SK-N-SH treated with all-trans-retinoic acid at 6 μM for 48 hours (cell line): ENCODE data around the gene HECTD4.

Experiments used
- ATAC-seq: fragments of 200-7000 bp; cut with Tn5 transposase; 3 replicates; pipeline ENCODE4 v1.9.1; 2020; ENCODE audit warnings: mild to moderate bottlenecking, moderate library complexity
- ARNTL ChIP-seq: fragments of 450-650 bp; formaldehyde crosslinking; IDR thresholded peaks from 2 replicates; pipeline ENCODE4 v1.5.0; 2020; ENCODE audit warnings: low read depth, mild to moderate bottlenecking, moderate library complexity, borderline replicate concordance
- BACH2 ChIP-seq: fragments of 250-450 bp; sonication (Bioruptor Pico); IDR thresholded peaks from 2 replicates; pipeline ENCODE4 v1.9.0; 2021; ENCODE audit warnings: mild to moderate bottlenecking, borderline replicate concordance
- ESRRG ChIP-seq: fragments of 250-450 bp; sonication (Bioruptor Pico); IDR thresholded peaks from 2 replicates; pipeline ENCODE4 v1.6.1; 2021; ENCODE audit warnings: mild to moderate bottlenecking
- GLIS3 ChIP-seq: fragments of 250-450 bp; sonication (Bioruptor Pico); IDR thresholded peaks from 2 replicates; pipeline ENCODE4 v1.5.0; 2020; ENCODE audit warnings: mild to moderate bottlenecking, moderate library complexity
- ISL1 ChIP-seq: fragments of 250-450 bp; sonication (Bioruptor Pico); IDR thresholded peaks from 2 replicates; pipeline ENCODE4 v2.1.2; 2022; ENCODE audit warnings: mild to moderate bottlenecking, moderate library complexity
- OSR1 ChIP-seq: fragments of 250-450 bp; sonication (Bioruptor Pico); IDR thresholded peaks from 2 replicates; pipeline ENCODE4 v1.8.0; 2022; ENCODE audit warnings: moderate library complexity, mild to moderate bottlenecking, inconsistent platforms
- PPARA ChIP-seq: fragments of 250-450 bp; sonication (Bioruptor Pico); IDR thresholded peaks from 2 replicates; pipeline ENCODE4 v1.5.0; 2020; ENCODE audit warnings: mild to moderate bottlenecking, borderline replicate concordance
- RARB ChIP-seq: fragments of 250-450 bp; sonication (Bioruptor Pico); IDR thresholded peaks from 2 replicates; pipeline ENCODE4 v1.8.0; 2021; ENCODE audit warnings: mild to moderate bottlenecking, moderate library complexity
- SNAI2 ChIP-seq: fragments of 250-450 bp; sonication (Bioruptor Pico); IDR thresholded peaks from 2 replicates; pipeline ENCODE4 v1.5.0; 2020; ENCODE audit warnings: mild to moderate bottlenecking, moderate library complexity
- TCF4 ChIP-seq: fragments of 250-450 bp; sonication (Bioruptor Pico); IDR thresholded peaks from 2 replicates; pipeline ENCODE4 v1.8.0; 2021; ENCODE audit warnings: mild to moderate bottlenecking, moderate library complexity, borderline replicate concordance
- TOX ChIP-seq: fragments of 250-450 bp; sonication (Bioruptor Pico); IDR thresholded peaks from 2 replicates; pipeline ENCODE4 v1.8.0; 2021; ENCODE audit warnings: mild to moderate bottlenecking, moderate library complexity, borderline replicate concordance
- ZC3H10 ChIP-seq: fragments of 250-450 bp; sonication (Bioruptor Pico); IDR thresholded peaks from 2 replicates; pipeline ENCODE4 v1.5.1; 2021; ENCODE audit warnings: mild to moderate bottlenecking, moderate library complexity
- ZFP3 ChIP-seq: fragments of 250-450 bp; sonication (Bioruptor Pico); IDR thresholded peaks from 2 replicates; pipeline ENCODE4 v1.5.0; 2020; ENCODE audit warnings: mild to moderate bottlenecking, moderate library complexity
- ZFP30 ChIP-seq: fragments of 450-650 bp; formaldehyde crosslinking; IDR thresholded peaks from 2 replicates; pipeline ENCODE4 v1.5.0; 2022; ENCODE audit warnings: mild to moderate bottlenecking, moderate library complexity
- ZNF565 ChIP-seq: fragments of 450-650 bp; formaldehyde crosslinking; conservative IDR thresholded peaks from 2 replicates; pipeline ENCODE4 v1.5.0; 2020; ENCODE audit warnings: low read depth, mild to moderate bottlenecking, moderate library complexity
- ZNF70 ChIP-seq: fragments of 450-650 bp; formaldehyde crosslinking; IDR thresholded peaks from 2 replicates; pipeline ENCODE4 v1.5.0; 2020; ENCODE audit warnings: mild to moderate bottlenecking, moderate library complexity
- ZNF8 ChIP-seq: fragments of 450-650 bp; formaldehyde crosslinking; IDR thresholded peaks from 2 replicates; pipeline ENCODE4 v1.5.0; 2020; ENCODE audit warnings: mild to moderate bottlenecking, moderate library complexity
- TF ChIP-seq, protein P1 (sequence below): fragments of 250-450 bp; sonication (Bioruptor Pico); IDR thresholded peaks from 2 replicates; pipeline ENCODE4 v1.5.0; 2020; ENCODE audit warnings: mild to moderate bottlenecking, moderate library complexity
- TF ChIP-seq, protein P2 (sequence below): fragments of 250-450 bp; sonication (Bioruptor Pico); IDR thresholded peaks from 2 replicates; pipeline ENCODE4 v1.5.1; 2021; ENCODE audit warnings: mild to moderate bottlenecking, moderate library complexity
- TF ChIP-seq, protein P3 (sequence below): fragments of 250-450 bp; sonication (Bioruptor Pico); IDR thresholded peaks from 2 replicates; pipeline ENCODE4 v1.8.0; 2021; ENCODE audit warnings: low read depth, mild to moderate bottlenecking, moderate library complexity, borderline replicate concordance
- TF ChIP-seq, protein P4 (sequence below): fragments of 250-450 bp; sonication (Bioruptor Pico); IDR thresholded peaks from 2 replicates; pipeline ENCODE4 v1.5.1; 2020; ENCODE audit warnings: low read depth, mild to moderate bottlenecking, moderate library complexity

HECTD4 gene

DNA sequence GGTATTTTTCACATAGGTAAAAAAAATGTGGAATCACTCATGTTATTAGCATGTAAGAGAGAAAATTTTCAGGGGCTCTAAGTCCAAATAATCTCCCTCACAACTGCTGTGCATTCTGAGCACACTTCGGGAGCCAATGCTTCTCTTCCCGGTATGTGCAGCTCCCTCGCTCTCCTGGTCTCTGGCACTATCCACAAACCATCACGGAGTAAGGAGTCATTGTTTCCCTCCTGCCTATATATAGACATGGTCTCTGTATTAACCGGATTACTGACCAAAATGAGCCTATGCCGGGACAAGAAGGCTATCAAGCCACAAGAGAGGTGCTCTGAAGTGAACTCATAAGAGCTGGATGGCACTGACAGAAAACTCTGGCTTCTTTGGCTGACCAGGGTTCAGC is 13.4 kb downstream of the HECTD4 start:
- no peak for ATAC-seq
- no peak for TF ChIP-seq ZFP30 (CRISPR knock-in tag)
- TF ChIP-seq, protein P1, sequence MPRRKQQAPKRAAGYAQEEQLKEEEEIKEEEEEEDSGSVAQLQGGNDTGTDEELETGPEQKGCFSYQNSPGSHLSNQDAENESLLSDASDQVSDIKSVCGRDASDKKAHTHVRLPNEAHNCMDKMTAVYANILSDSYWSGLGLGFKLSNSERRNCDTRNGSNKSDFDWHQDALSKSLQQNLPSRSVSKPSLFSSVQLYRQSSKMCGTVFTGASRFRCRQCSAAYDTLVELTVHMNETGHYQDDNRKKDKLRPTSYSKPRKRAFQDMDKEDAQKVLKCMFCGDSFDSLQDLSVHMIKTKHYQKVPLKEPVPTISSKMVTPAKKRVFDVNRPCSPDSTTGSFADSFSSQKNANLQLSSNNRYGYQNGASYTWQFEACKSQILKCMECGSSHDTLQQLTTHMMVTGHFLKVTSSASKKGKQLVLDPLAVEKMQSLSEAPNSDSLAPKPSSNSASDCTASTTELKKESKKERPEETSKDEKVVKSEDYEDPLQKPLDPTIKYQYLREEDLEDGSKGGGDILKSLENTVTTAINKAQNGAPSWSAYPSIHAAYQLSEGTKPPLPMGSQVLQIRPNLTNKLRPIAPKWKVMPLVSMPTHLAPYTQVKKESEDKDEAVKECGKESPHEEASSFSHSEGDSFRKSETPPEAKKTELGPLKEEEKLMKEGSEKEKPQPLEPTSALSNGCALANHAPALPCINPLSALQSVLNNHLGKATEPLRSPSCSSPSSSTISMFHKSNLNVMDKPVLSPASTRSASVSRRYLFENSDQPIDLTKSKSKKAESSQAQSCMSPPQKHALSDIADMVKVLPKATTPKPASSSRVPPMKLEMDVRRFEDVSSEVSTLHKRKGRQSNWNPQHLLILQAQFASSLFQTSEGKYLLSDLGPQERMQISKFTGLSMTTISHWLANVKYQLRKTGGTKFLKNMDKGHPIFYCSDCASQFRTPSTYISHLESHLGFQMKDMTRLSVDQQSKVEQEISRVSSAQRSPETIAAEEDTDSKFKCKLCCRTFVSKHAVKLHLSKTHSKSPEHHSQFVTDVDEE (CRISPR knock-in tag), result no peak

DNA sequence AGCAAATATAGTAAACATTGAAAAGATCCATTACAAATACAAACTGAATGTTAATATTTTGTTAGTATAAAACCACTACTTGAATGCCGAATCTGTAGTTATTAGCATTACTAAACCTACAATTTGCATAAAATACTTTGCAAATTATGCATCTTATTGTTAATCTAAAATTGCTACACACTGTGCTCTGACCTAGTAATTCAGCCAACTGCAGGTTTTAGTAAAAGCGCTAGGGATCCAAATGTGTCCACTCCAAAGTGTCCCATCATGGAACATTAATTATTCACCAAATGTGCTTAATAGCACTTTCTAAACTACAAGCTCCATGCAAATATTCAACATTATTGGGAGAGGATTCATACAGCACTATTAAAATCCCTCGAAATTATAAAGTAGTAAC is 14.3 kb downstream of the HECTD4 start:
- TF ChIP-seq ESRRG (CRISPR knock-in tag) (no peak), RARB (CRISPR knock-in tag) (no peak), ZNF565 (CRISPR knock-in tag) (no peak), ZNF70 (CRISPR knock-in tag) (no peak), ZNF8 (CRISPR knock-in tag) (no peak), TOX (no peak)
- ATAC-seq, result no peak

DNA sequence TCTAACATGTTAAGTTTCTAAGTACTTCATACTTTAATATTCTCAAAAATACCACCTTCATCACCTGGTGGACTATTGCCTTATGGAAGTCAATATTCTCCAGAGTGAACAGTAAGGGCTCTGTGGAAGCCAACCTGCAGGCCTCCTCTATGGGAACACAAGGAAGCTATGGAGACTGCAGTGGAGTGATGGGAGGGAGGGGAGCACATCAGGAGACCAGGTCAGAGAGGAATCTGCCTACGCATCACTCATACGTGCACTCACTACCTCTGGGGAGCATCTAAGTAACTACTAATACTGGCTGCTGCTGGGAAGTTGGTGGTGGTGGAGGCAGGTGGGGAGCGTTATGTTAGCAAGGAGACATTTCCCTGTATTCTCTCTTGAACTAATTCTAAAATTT is 19.9 kb downstream of the HECTD4 start:
- ATAC-seq, result no peak
- no peak for TF ChIP-seq SNAI2 (CRISPR knock-in tag)
- no peak for TF ChIP-seq ISL1 (CRISPR knock-in tag)
- TF ChIP-seq ZC3H10, result no peak
- TF ChIP-seq, all 23 proteins: peak for 0

DNA sequence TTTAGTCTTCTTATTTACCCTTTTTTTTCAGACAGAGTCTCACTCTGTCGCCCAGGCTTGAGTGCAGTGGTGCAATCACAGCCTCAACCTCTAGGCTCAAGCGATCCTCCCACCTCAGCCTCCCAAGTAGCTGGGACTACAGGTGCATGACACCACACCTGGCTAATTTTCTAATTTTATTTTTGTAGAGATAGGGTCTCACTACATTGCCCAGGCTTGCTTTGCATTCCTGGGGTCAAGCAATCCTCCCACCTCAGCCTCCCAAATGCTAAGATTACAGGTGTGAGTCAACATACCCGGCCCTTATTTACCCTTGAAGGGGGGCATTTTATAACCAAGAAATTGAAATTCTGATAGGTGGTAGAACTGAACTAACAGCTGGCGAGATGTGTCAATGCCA is 21.0 kb downstream of the HECTD4 start:
- ATAC-seq, result no peak
- TF ChIP-seq BACH2, result no peak
- no peak for TF ChIP-seq TOX
- TF ChIP-seq, protein P2, sequence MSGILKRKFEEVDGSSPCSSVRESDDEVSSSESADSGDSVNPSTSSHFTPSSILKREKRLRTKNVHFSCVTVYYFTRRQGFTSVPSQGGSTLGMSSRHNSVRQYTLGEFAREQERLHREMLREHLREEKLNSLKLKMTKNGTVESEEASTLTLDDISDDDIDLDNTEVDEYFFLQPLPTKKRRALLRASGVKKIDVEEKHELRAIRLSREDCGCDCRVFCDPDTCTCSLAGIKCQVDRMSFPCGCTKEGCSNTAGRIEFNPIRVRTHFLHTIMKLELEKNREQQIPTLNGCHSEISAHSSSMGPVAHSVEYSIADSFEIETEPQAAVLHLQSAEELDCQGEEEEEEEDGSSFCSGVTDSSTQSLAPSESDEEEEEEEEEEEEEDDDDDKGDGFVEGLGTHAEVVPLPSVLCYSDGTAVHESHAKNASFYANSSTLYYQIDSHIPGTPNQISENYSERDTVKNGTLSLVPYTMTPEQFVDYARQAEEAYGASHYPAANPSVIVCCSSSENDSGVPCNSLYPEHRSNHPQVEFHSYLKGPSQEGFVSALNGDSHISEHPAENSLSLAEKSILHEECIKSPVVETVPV, result no peak
- no peak for TF ChIP-seq ZFP3 (CRISPR knock-in tag)
- no peak for TF ChIP-seq GLIS3
- TF ChIP-seq, protein P1 (CRISPR knock-in tag), result no peak
- no peak for TF ChIP-seq TCF4 (CRISPR knock-in tag)
- no peak for TF ChIP-seq ZFP30 (CRISPR knock-in tag)
- TF ChIP-seq ESRRG (CRISPR knock-in tag), result no peak
- TF ChIP-seq SNAI2 (CRISPR knock-in tag), result no peak
- TF ChIP-seq ISL1 (CRISPR knock-in tag), result no peak
- TF ChIP-seq, protein P3, sequence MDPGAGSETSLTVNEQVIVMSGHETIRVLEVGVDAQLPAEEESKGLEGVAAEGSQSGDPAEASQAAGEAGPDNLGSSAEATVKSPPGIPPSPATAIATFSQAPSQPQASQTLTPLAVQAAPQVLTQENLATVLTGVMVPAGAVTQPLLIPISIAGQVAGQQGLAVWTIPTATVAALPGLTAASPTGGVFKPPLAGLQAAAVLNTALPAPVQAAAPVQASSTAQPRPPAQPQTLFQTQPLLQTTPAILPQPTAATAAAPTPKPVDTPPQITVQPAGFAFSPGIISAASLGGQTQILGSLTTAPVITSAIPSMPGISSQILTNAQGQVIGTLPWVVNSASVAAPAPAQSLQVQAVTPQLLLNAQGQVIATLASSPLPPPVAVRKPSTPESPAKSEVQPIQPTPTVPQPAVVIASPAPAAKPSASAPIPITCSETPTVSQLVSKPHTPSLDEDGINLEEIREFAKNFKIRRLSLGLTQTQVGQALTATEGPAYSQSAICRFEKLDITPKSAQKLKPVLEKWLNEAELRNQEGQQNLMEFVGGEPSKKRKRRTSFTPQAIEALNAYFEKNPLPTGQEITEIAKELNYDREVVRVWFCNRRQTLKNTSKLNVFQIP (CRISPR knock-in tag), result no peak
- no peak for TF ChIP-seq ARNTL (CRISPR knock-in tag)
- no peak for TF ChIP-seq OSR1
- no peak for TF ChIP-seq ZNF70 (CRISPR knock-in tag)
- no peak for TF ChIP-seq PPARA (CRISPR knock-in tag)

DNA sequence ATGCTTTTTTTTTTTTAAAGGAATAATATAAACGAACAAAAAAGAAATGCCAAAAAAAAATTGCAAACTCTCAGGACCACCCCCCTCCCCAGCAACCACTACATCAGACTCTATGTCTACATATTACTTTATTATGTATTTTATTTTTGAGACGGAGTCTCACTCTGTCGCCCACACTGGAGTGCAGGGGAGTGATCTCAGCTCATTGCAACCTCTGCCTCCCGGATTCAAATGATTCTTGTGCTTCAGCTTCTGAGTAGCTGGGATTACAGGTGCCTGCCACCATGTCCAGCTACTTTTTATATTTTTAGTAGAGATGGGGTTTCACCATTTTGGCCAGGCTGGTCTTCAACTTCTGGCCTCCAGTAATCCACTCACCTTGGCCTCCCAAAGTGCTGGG is 22.9 kb downstream of the HECTD4 start:
- no peak for ATAC-seq
- TF ChIP-seq ARNTL (CRISPR knock-in tag) (no peak), ZC3H10 (no peak), PPARA (CRISPR knock-in tag) (no peak), ESRRG (CRISPR knock-in tag) (no peak), ISL1 (CRISPR knock-in tag) (no peak)
- TF ChIP-seq, protein P4, sequence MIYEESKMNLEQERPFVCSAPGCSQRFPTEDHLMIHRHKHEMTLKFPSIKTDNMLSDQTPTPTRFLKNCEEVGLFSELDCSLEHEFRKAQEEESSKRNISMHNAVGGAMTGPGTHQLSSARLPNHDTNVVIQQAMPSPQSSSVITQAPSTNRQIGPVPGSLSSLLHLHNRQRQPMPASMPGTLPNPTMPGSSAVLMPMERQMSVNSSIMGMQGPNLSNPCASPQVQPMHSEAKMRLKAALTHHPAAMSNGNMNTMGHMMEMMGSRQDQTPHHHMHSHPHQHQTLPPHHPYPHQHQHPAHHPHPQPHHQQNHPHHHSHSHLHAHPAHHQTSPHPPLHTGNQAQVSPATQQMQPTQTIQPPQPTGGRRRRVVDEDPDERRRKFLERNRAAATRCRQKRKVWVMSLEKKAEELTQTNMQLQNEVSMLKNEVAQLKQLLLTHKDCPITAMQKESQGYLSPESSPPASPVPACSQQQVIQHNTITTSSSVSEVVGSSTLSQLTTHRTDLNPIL (CRISPR knock-in tag), result no peak
